ENCODE measurements around the gene BRINP2.

DNA sequence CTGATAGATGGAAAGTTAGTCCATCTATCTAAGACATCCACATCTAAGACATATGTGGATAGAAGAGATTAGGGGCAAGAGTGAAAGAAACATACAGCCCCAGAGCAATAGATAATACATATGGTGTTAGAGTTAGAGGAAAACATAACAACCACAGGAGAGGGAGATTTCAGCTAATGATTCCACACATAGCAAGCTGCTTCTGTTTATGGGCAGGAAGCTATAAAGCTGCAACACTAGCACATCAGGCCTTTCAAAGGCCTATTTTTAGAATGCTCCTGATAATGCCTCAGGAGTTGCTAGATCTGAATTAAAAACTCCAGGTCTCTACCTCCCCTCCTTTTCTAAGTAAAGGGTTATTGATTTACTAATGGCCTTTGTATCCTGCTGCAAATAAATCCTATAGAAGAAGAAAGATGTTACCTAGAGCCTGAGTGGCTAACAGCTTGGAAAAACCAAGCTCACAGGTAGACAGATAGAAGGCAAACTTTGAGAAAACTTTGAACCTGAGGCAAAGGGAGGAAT, 36.1 kb downstream of the BRINP2 start:
- TF ChIP-seq POLR2A (IDR thresholded peaks at IDR 0.05; ENCODE audit: low read length), result no peak
- TF ChIP-seq GATA1 (IDR thresholded peaks at IDR 0.05; ENCODE audit: low read depth, low read length), result no peak
